ENCODE results near the gene CES1. TPM values are rescaled to one million over a fixed set of nuclear protein-coding genes. Genes with fewer than 3 reads are reported as not detected.
"Not testable (repeated sequence)": the region's sequence is repeated elsewhere in the genome, so short reads cannot be mapped to it uniquely, and the experiment has no call there.

CES1 gene
- total and polyA plus RNA-seq, 2 donors = 2.1 to 16.6 TPM

GRCh38 chr16:55811811-55812210 is 21.1 kb downstream of the CES1 start:
- 65% methylated on average over 4 of the region's 4 CpGs for WGBS
- no peak for DNase-seq (ENCODE audit: low read depth in 6 of 9, low spot score in 9 of 9)
- Histone ChIP-seq H3K4me3 (ENCODE audit: low read length in 2 of 2) (no peak overlapping the region), H3K36me3 (ENCODE audit: control insufficient read depth in 2 of 2, insufficient read depth in 2 of 2, low read length in 1 of 2) (no peaks in the 10 kb centered on the region), H3K27ac (ENCODE audit: low read depth in 1 of 2, low read length in 1 of 2) (no peak overlapping the region), H3K9me3 (ENCODE audit: control insufficient read depth in 2 of 2, insufficient read depth in 1 of 2, low read length in 1 of 2) (no peaks in the 10 kb centered on the region), H3K4me1 (ENCODE audit: control insufficient read depth in 2 of 2, insufficient read depth in 2 of 2, low read length in 2 of 2) (no peaks in the 10 kb centered on the region), H3K27me3 (ENCODE audit: control insufficient read depth in 2 of 2, insufficient read depth in 1 of 2, low read length in 1 of 2) (no peaks in the 10 kb centered on the region)

GRCh38 chr16:55810451-55810961 is 22.4 kb downstream of the CES1 start:
- DNase-seq (ENCODE audit: low read depth in 6 of 9, low spot score in 9 of 9) = no peak
- WGBS = 78% methylated on average over 8 of the region's 8 CpGs
- Histone ChIP-seq H3K9me3 (ENCODE audit: control insufficient read depth in 2 of 2, insufficient read depth in 1 of 2, low read length in 1 of 2) (no peaks in the 10 kb centered on the region), H3K27ac (ENCODE audit: low read depth in 1 of 2, low read length in 1 of 2) (no peak overlapping the region), H3K27me3 (ENCODE audit: control insufficient read depth in 2 of 2, insufficient read depth in 1 of 2, low read length in 1 of 2) (no peaks in the 10 kb centered on the region), H3K4me3 (ENCODE audit: low read length in 2 of 2) (no peak overlapping the region), H3K4me1 (ENCODE audit: control insufficient read depth in 2 of 2, insufficient read depth in 2 of 2, low read length in 2 of 2) (no peaks in the 10 kb centered on the region), H3K36me3 (ENCODE audit: control insufficient read depth in 2 of 2, insufficient read depth in 2 of 2, low read length in 1 of 2) (no peaks in the 10 kb centered on the region)

GRCh38 chr16:55809851-55810250 is 23.0 kb downstream of the CES1 start:
- H3K4me1 ChIP-seq (ENCODE audit: control insufficient read depth in 2 of 2, insufficient read depth in 2 of 2, low read length in 2 of 2) = no peaks in the 10 kb centered on the region
- H3K27ac ChIP-seq (ENCODE audit: low read depth in 1 of 2, low read length in 1 of 2) = no peak overlapping the region
- H3K36me3 ChIP-seq (ENCODE audit: control insufficient read depth in 2 of 2, insufficient read depth in 2 of 2, low read length in 1 of 2) = no peaks in the 10 kb centered on the region
- no peaks in the 10 kb centered on the region for H3K27me3 ChIP-seq (ENCODE audit: control insufficient read depth in 2 of 2, insufficient read depth in 1 of 2, low read length in 1 of 2)
- H3K4me3 ChIP-seq (ENCODE audit: low read length in 2 of 2) = no peak overlapping the region
- 93% methylated on average over 4 of the region's 4 CpGs for WGBS
- H3K9me3 ChIP-seq (ENCODE audit: control insufficient read depth in 2 of 2, insufficient read depth in 1 of 2, low read length in 1 of 2) = no peaks in the 10 kb centered on the region
- DNase-seq (ENCODE audit: low read depth in 6 of 9, low spot score in 9 of 9) = no peak

GRCh38 chr16:55809386-55809785 is 23.5 kb downstream of the CES1 start:
- Histone ChIP-seq H3K36me3 (ENCODE audit: control insufficient read depth in 2 of 2, insufficient read depth in 2 of 2, low read length in 1 of 2) (no peaks in the 10 kb centered on the region), H3K9me3 (ENCODE audit: control insufficient read depth in 2 of 2, insufficient read depth in 1 of 2, low read length in 1 of 2) (no peaks in the 10 kb centered on the region), H3K27me3 (ENCODE audit: control insufficient read depth in 2 of 2, insufficient read depth in 1 of 2, low read length in 1 of 2) (no peaks in the 10 kb centered on the region), H3K4me3 (ENCODE audit: low read length in 2 of 2) (no peak overlapping the region), H3K4me1 (ENCODE audit: control insufficient read depth in 2 of 2, insufficient read depth in 2 of 2, low read length in 2 of 2) (no peaks in the 10 kb centered on the region), H3K27ac (ENCODE audit: low read depth in 1 of 2, low read length in 1 of 2) (no peak overlapping the region)
- DNase-seq (ENCODE audit: low read depth in 6 of 9, low spot score in 9 of 9) = no peak
- 69% methylated on average over 5 of the region's 5 CpGs for WGBS

- not testable (repeated sequence) for H3K36me3 ChIP-seq (ENCODE audit: control insufficient read depth in 2 of 2, insufficient read depth in 2 of 2, low read length in 1 of 2); H3K9me3 ChIP-seq (ENCODE audit: control insufficient read depth in 2 of 2, insufficient read depth in 1 of 2, low read length in 1 of 2); H3K27ac ChIP-seq (ENCODE audit: low read depth in 1 of 2, low read length in 1 of 2); H3K4me3 ChIP-seq (ENCODE audit: low read length in 2 of 2); H3K4me1 ChIP-seq (ENCODE audit: control insufficient read depth in 2 of 2, insufficient read depth in 2 of 2, low read length in 2 of 2); H3K27me3 ChIP-seq (ENCODE audit: control insufficient read depth in 2 of 2, insufficient read depth in 1 of 2, low read length in 1 of 2); DNase-seq (ENCODE audit: low read depth in 6 of 9, low spot score in 9 of 9)
- WGBS = no CpG with 5 or more reads among the region's 1 CpG
Observed at GRCh38 chr16:55808286-55808685, 24.6 kb downstream of the CES1 start.

GRCh38 chr16:55805104-55805503 is 27.8 kb downstream of the CES1 start:
- not testable (repeated sequence) for H3K27me3 ChIP-seq (ENCODE audit: control insufficient read depth in 2 of 2, insufficient read depth in 1 of 2, low read length in 1 of 2); H3K36me3 ChIP-seq (ENCODE audit: control insufficient read depth in 2 of 2, insufficient read depth in 2 of 2, low read length in 1 of 2); H3K4me3 ChIP-seq (ENCODE audit: low read length in 2 of 2); H3K9me3 ChIP-seq (ENCODE audit: control insufficient read depth in 2 of 2, insufficient read depth in 1 of 2, low read length in 1 of 2); H3K4me1 ChIP-seq (ENCODE audit: control insufficient read depth in 2 of 2, insufficient read depth in 2 of 2, low read length in 2 of 2); H3K27ac ChIP-seq (ENCODE audit: low read depth in 1 of 2, low read length in 1 of 2); DNase-seq (ENCODE audit: low read depth in 6 of 9, low spot score in 9 of 9)
- no CpG with 5 or more reads among the region's 6 CpGs for WGBS

GRCh38 chr16:55803681-55804080 is 29.2 kb downstream of the CES1 start:
- not testable (repeated sequence) for DNase-seq (ENCODE audit: low read depth in 6 of 9, low spot score in 9 of 9); H3K9me3 ChIP-seq (ENCODE audit: control insufficient read depth in 2 of 2, insufficient read depth in 1 of 2, low read length in 1 of 2); H3K4me1 ChIP-seq (ENCODE audit: control insufficient read depth in 2 of 2, insufficient read depth in 2 of 2, low read length in 2 of 2); H3K36me3 ChIP-seq (ENCODE audit: control insufficient read depth in 2 of 2, insufficient read depth in 2 of 2, low read length in 1 of 2); H3K27me3 ChIP-seq (ENCODE audit: control insufficient read depth in 2 of 2, insufficient read depth in 1 of 2, low read length in 1 of 2); H3K4me3 ChIP-seq (ENCODE audit: low read length in 2 of 2); H3K27ac ChIP-seq (ENCODE audit: low read depth in 1 of 2, low read length in 1 of 2)
- WGBS = no CpG with 5 or more reads among the region's 8 CpGs

- not testable (repeated sequence) for H3K4me3 ChIP-seq (ENCODE audit: low read length in 2 of 2); DNase-seq (ENCODE audit: low read depth in 6 of 9, low spot score in 9 of 9); H3K27me3 ChIP-seq (ENCODE audit: control insufficient read depth in 2 of 2, insufficient read depth in 1 of 2, low read length in 1 of 2); H3K27ac ChIP-seq (ENCODE audit: low read depth in 1 of 2, low read length in 1 of 2); H3K9me3 ChIP-seq (ENCODE audit: control insufficient read depth in 2 of 2, insufficient read depth in 1 of 2, low read length in 1 of 2); H3K4me1 ChIP-seq (ENCODE audit: control insufficient read depth in 2 of 2, insufficient read depth in 2 of 2, low read length in 2 of 2); H3K36me3 ChIP-seq (ENCODE audit: control insufficient read depth in 2 of 2, insufficient read depth in 2 of 2, low read length in 1 of 2)
- WGBS = no CpG with 5 or more reads among the region's 11 CpGs
Observed at GRCh38 chr16:55792934-55793374, 39.9 kb downstream of the CES1 start.

GRCh38 chr16:55791512-55791911 is 41.4 kb downstream of the CES1 start:
- not testable (repeated sequence) for H3K27ac ChIP-seq (ENCODE audit: low read depth in 1 of 2, low read length in 1 of 2); H3K4me1 ChIP-seq (ENCODE audit: control insufficient read depth in 2 of 2, insufficient read depth in 2 of 2, low read length in 2 of 2); DNase-seq (ENCODE audit: low read depth in 6 of 9, low spot score in 9 of 9); H3K9me3 ChIP-seq (ENCODE audit: control insufficient read depth in 2 of 2, insufficient read depth in 1 of 2, low read length in 1 of 2); H3K36me3 ChIP-seq (ENCODE audit: control insufficient read depth in 2 of 2, insufficient read depth in 2 of 2, low read length in 1 of 2); H3K4me3 ChIP-seq (ENCODE audit: low read length in 2 of 2); H3K27me3 ChIP-seq (ENCODE audit: control insufficient read depth in 2 of 2, insufficient read depth in 1 of 2, low read length in 1 of 2)
- WGBS = no CpG with 5 or more reads among the region's 6 CpGs

- not testable (repeated sequence) for H3K36me3 ChIP-seq (ENCODE audit: control insufficient read depth in 2 of 2, insufficient read depth in 2 of 2, low read length in 1 of 2); H3K4me1 ChIP-seq (ENCODE audit: control insufficient read depth in 2 of 2, insufficient read depth in 2 of 2, low read length in 2 of 2); H3K9me3 ChIP-seq (ENCODE audit: control insufficient read depth in 2 of 2, insufficient read depth in 1 of 2, low read length in 1 of 2); H3K27ac ChIP-seq (ENCODE audit: low read depth in 1 of 2, low read length in 1 of 2); DNase-seq (ENCODE audit: low read depth in 6 of 9, low spot score in 9 of 9); H3K4me3 ChIP-seq (ENCODE audit: low read length in 2 of 2); H3K27me3 ChIP-seq (ENCODE audit: control insufficient read depth in 2 of 2, insufficient read depth in 1 of 2, low read length in 1 of 2)
- WGBS = 91% methylated on average over 2 of the region's 7 CpGs
Observed at GRCh38 chr16:55790240-55790639, 42.7 kb downstream of the CES1 start.

Data from thymus (tissue), 11 donors.